Uterus (tissue), 2 donors: ENCODE results near the gene ZFAND3.

Experiments used
- POLR2A ChIP-seq, 2 donors: fragments of 450-650 bp; IDR thresholded peaks; one replicate each; pipeline ENCODE4 v1.6.1; 2016; ENCODE audit warnings: antibody characterized with exemption in 2 of 2, mild to moderate bottlenecking in 1 of 2, moderate library complexity in 1 of 2
- TF ChIP-seq, protein P1 (sequence below), 4 experiments: fragments of 200-600 bp in 2 of 4; fragments of 450-650 bp in 2 of 4; sonication (generic) in 2 of 4; IDR thresholded peaks; one replicate each; pipeline ENCODE4 v1.5.1; 2016 to 2019; ENCODE audit warnings: antibody characterized with exemption in 4 of 4, mild to moderate bottlenecking in 2 of 4, moderate library complexity in 1 of 4

DNA sequence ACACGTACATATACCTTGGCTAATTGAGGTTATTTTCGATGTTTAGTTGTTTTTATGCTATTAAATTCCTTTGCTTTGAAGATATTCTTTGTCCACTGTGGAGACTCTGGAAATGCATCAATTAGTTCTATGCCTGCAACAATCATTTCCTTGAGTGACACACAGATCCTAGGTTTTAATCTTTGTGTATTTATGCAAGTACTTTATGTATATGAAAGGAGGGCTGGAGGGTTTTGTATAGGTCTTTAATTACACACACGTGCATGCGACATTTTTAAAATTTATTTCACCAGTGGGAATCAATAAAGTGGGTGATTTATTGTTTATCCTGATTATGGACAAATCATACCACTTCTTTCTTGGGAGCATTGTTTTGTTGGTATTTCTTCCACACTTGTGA, 57.3 kb downstream of the ZFAND3 start:
- TF ChIP-seq, protein P1, sequence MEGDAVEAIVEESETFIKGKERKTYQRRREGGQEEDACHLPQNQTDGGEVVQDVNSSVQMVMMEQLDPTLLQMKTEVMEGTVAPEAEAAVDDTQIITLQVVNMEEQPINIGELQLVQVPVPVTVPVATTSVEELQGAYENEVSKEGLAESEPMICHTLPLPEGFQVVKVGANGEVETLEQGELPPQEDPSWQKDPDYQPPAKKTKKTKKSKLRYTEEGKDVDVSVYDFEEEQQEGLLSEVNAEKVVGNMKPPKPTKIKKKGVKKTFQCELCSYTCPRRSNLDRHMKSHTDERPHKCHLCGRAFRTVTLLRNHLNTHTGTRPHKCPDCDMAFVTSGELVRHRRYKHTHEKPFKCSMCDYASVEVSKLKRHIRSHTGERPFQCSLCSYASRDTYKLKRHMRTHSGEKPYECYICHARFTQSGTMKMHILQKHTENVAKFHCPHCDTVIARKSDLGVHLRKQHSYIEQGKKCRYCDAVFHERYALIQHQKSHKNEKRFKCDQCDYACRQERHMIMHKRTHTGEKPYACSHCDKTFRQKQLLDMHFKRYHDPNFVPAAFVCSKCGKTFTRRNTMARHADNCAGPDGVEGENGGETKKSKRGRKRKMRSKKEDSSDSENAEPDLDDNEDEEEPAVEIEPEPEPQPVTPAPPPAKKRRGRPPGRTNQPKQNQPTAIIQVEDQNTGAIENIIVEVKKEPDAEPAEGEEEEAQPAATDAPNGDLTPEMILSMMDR (IDR thresholded peaks at IDR 0.05), result no peak
- TF ChIP-seq POLR2A (IDR thresholded peaks at IDR 0.05), result no peak
